GM12892 (cell line): ENCODE measurements around the gene MUC6.

Source experiments
- POLR2A ChIP-seq: IDR thresholded peaks from 2 replicates; pipeline ENCODE4 v1.6.1; 2011; ENCODE audit warnings: low read depth, low read length, control low read depth
- POLR2AphosphoS5 ChIP-seq: IDR thresholded peaks from 2 replicates; pipeline ENCODE4 v1.6.1; 2011; ENCODE audit warnings: low read depth, low read length, control low read depth
- TAF1 ChIP-seq: IDR thresholded peaks from 2 replicates; pipeline ENCODE4 v1.6.1; 2011; ENCODE audit warnings: low read depth, mild to moderate bottlenecking, control low read depth, low read length, borderline replicate concordance

DNA sequence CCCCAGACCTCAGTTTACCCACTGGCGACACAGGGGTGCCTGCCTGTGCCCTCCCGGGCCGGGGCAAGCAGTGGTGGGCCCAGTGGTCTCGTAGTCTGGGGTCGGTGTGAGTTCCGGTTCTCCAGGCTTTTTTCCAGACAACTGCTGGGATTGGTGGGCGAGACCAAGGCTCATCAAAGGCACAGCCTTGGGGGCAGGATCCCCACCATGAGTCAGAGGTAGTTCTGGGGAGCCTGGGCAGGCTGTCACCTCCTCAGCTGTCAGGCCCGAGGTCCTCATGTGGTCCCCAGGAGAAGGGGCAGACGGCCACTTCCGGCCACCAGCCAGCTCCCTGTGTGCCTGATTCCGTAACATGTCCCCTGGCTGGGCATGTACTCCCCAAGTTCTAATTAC is 37.3 kb upstream of the MUC6 start:
- no peak for TF ChIP-seq TAF1
- TF ChIP-seq POLR2A: no peak
- no peak for TF ChIP-seq POLR2AphosphoS5
